Limb (tissue), 2 donors: ENCODE data around the gene APOBEC3G.
"Not testable (repeated sequence)": the region's sequence is repeated elsewhere in the genome, so short reads cannot be mapped to it uniquely, and the experiment has no call there.

Experiments used
- DNase-seq, 2 donors: peaks; one replicate each; pipeline ENCODE4 v3.0.0-alpha.2; 2016; ENCODE audit errors: extremely low spot score in 2 of 2

APOBEC3G gene

DNA sequence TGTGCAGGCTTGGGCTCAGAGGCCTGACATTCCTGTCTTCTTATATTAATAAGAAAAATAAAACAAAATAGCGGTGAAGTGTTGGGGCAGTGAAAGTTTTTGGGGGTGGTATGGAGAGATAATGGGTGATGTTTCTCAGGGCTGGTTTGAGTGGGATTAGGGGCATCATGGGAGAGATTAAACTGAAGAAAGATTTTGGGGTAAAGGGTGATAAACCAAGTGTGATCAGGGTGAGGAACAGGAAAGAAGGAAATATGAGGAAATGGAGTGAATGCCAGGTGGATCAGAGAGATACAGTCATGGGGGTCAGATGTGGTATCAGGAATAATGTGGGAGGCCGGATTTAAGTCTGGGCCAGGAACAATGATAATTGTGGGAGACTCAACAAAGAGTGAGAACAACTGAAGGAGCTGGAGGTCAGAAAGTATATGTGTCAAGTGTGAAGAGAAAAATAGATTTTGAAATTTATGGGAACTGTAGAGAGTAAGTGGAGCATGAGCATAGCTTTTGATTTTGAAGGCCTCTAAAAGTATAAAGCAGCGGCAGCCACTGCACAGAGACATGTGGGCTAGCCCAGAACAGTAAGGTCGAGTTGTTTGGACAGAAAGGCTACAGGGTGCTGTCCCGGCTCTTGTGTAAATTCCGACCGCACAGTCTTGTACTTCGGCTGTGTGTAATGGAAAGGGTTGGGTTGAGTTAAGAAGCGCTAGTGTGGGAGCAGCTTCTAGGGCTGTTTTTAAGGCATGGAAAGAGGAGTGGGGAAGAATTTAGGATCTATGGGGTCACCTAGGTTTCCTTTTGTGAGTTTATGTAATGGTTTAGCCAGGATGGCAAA lies 10.4 kb upstream of the APOBEC3G start:
- DNase-seq, result not testable (repeated sequence)

DNA sequence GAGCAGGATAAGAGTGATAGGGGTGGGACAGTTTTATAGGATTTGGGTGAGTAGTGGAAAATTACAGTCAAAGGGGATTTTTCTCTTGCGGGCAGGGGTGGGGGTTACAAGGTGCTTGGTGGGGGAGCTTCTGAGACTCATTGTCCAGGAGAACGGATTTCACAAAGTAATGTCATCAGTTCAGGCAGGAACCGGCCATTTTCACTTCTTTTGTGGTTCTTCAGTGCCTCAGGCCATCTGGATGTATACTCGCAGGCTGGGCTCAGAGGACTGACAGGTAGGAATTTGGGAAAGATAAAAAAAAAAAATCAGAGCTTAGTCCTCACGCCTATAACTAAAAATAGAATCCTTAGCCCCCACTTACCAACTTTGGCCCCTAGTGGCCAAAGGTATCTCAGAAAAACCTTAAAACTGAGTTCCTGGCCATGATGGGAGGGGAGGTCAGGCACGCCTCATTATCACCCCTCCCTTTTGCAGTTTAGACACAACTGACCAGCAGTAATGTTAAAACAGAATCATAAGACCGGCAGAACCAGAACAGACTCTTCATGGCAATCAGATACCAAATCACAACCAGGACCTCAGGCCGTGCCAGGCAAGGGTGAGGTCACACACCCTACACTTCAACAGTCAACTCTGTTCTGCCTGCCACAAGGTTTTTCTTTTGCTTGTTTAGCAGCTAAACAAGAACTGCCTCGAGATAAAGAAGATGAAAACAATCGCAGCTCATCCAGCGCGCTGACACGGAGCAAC lies 8.9 kb upstream of the APOBEC3G start:
- DNase-seq, result no peak

DNA sequence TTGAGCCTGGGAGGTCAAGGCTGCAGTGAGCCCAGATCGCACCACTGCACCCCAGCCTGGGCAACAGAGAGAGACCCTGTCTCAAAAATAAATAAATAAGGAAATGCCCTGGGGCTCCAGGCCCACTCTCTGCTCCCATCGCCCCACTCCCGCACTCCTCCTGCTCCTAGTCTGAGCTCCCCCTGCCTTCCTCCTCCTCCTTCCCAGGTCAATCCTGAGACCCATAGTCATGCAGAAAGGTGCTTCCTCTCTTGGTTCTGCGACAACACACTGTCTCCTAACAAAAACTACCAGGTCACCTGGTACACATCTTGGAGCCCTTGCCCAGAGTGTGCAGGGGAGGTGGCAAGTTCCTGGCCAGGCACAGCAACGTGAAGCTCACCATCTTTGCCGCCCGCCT lies 6.9 kb upstream of the APOBEC3G start:
- no peak for DNase-seq

DNA sequence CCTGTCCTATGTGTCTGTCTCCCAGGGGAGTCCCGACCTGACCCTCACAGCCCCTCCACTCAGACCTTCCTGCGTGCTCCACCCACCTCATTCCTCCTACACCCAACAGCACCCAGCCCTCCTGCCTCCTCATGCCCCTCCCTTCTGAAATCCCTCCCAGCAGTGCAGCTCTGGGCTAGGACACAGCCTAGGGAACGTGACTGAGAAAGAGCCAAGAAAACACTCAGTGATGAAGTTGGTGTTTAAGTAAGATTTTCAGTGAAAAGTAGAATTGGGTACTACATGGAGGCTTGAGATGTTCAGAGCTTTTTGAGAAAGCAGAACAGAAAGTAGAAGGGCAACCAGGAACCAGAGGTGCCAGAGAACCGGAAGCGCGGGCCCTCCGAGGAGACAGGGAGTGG lies 4.5 kb upstream of the APOBEC3G start:
- not testable (repeated sequence) for DNase-seq

DNA sequence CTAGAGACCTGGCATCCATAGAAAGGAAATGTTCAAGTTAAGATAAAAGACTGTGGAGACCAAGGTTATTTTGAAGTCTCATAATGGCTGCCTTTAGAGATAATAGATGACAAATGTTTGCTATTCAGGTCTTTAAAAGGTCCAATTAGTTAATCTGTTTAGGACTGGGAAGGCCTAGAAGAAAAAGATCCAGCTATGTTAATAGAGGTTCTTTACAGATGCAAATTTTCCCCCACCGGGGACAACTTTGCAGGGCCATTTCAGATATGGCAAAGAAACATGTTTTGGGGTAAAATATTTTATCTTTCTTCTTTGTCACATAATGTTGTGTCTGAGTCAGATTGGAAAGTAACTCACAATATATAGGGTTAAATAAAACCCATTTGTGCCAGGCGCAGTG lies 3.1 kb upstream of the APOBEC3G start:
- no peak for DNase-seq

DNA sequence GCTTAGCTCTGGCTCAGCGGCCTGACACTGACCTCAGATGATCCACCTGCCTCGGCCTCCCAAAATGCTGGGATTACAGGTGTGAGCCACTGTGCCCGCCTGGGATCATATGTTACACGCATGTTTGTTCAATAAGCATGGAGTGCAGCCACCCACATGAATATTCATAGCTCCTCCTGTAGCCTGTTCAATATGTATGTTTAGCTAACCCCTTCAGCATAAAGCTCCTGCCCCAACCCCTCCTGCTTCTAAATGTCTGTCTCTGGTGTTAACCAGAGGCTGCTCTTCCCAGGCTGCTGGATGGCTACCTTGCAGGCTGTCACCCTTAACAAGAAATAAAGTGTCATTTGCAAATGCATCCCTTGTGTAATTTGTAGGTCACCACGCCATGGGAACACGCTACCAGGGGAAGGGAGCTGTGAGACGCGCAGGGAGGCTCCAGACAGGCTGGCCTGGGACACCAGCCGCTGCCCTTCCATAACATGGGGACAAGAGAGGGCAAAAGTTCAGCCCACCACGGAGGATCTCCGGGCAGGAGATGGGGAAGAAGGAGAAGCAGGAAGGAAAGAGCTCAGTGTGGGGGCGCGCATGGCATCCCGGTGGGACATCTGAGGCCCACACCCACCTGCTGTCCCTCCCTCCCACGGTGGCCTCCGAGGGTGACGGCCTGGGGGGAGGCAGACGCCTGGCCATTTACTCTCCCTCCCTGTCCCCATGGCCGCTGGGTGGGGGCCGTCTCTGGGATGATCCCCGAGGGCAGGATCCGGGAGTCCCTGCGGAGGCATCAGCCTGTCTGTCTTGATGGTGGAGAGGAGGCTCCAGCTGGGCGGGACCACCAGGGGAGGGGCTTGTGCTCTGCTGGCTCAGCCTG lies 685 bp upstream of the APOBEC3G start:
- DNase-seq, result not testable (repeated sequence)

DNA sequence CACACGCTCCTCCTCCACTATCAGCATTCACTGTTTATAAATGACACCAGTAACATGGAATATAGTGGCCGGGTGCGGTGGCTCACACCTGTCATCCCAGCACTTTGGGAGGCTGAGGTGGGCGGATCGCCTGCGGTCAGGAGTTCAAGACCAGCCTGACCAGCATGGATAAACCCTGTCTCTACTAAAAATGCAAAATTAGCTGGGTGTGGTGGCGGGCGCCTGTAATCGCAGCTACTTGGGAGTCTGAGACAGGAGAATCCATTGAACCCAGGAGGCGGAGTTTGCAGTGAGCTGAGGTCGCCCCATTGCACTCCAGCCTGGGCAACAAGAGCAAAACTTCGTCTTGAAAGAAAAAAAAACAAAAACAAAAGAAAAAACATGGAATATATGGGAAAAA lies 837 bp downstream of the APOBEC3G start:
- not testable (repeated sequence) for DNase-seq

DNA sequence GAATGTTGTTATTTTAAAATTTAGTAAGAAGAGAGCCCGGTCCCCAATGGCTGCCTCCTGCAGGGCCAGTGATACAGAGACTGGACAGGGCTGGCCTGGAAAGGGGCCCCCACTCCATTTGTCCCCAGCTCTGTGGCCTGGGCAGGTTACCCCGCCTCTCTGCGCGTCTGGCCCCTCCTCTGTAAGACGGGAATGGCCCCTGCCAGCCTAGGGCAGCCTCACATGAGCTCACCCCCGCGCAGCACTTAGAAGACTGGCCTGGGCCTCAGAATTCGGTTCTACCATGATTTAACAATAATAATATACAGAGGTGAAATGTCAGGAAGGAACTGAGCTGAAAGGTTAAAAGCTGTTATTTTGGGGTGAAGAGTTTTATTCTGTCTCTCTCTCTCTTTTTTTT lies 1.3 kb downstream of the APOBEC3G start:
- no peak for DNase-seq

DNA sequence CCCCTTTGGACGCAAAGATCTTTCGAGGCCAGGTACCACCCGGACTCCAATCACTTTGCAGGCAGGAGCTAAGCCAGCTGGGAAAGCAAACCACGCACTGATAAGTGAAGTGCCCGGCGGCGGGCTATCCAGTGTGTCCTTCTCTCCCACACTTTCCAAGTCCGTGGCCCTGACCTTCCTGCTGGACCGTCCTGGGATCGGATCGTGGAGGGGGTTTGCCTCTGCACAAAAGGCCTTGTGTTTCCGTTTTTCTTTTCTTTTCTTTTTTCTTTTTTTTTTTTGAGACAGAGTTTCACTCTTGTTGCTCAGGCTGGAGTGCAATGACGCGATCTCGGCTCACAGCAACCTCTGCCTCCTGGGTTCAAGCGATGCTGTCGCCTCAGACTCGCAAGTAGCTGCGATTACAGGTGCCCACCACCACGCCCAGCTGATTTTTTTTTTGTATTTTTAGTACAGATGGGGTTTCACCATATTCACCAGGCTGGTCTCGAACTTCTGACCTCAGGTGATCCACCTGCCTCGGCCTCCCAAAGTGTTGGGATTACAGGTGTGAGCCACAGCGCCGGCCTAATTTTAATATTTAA lies 2.1 kb downstream of the APOBEC3G start:
- not testable (repeated sequence) for DNase-seq

DNA sequence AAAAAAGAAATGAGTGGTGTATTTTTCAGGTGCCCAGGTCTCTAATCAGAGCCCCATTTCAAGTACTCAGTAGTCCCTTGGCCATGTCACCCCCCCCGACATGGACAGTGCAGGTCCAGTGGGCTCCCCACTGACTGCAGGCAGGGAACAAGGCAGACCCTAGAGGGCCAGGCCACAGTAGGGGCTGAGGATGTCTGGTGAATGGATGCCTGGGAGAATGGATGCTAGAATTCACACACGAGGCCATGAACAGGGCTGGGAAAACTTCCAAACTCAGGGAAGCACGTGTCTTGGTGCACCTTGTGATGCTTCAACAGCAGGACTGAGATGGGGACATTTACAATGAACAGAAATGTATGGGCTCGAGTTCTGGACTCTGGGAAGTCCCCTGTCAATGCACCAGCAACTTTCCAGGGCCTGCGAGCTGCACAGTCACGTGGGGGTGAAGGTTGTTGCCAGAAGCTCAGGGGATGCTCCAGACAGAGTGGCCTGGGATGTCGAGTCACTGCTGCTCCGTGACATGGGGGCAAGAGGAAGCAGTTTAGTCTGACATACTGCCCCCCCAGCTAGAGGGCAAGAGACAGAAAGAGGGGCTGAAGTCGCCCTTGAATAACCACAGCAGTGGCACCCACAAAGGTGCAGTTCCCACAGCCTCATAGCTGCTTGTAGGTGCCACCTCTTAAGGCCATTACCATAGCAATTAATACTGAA lies 3.1 kb downstream of the APOBEC3G start:
- DNase-seq, result no peak

DNA sequence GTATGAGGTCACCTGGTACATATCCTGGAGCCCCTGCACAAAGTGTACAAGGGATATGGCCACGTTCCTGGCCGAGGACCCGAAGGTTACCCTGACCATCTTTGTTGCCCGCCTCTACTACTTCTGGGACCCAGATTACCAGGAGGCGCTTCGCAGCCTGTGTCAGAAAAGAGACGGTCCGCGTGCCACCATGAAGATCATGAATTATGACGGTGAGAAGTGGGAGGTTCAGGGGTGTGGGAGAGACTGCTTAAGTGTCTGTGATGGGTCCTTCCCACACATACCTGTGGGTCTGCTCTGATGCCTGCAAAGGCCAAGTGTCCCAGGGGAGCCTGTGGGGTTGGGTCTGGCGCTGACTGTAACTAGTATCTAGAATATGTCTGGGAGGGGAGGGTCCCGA lies 3.9 kb downstream of the APOBEC3G start:
- DNase-seq, result no peak

DNA sequence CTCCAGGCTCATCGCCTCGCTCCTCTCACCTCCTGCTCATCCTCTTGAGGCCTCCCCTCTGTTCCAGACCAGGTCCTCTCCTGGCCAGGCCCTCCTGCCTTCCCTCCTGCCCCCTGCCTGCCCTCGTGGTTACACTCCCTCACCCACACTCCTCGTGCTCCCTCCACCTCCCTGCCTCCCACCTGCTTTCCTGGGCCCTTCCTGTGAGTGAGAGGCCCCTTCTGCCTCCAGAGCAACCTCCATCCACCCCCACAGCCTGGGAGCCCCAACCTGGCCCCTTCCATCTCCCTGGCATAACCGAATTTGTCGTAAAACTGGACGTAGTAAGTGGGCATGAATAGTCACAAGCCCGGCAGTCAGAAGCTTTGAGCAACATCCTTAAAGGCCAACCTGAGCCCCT lies 4.5 kb downstream of the APOBEC3G start:
- no peak for DNase-seq

DNA sequence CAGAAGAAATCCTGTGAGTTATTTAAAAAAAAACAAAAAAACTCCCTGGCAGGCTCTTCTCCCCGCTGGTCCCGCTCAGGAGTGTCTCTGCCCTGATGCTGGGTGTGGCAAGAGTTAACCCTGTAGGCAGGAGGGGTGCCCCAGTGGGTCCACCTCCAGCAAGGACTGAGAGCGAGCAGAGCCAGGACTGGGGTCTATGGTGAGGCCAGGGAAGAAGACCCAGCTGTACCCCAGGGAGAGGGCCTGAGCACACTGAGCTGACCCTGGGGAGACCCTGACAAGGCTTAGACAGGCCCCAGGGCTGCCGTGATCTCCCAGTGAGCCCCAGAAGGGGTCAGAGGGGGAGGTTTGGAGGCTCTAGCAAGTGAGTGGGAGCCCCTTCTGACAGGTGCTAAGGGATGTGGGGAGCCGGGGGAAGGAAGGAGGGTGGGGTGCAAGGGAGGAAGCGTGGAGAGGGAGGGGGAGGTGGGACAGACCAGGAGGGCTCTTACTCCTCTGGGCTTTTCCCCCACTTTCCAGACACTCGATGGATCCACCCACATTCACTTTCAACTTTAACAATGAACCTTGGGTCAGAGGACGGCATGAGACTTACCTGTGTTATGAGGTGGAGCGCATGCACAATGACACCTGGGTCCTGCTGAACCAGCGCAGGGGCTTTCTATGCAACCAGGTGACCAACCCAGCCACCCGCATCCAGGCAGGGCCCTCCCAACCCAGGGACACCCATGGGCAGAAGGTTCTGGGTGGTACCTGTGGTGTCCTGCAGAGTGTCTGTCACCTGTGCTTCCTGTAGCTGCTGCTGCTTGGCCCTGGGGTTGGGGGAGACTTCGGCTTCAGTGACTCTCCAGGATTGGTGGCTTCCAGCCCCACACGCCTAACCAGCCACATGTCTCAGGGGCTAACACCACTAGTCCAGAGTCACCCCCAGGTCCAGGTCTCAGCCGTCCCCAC lies 6.4 kb downstream of the APOBEC3G start:
- no peak for DNase-seq

DNA sequence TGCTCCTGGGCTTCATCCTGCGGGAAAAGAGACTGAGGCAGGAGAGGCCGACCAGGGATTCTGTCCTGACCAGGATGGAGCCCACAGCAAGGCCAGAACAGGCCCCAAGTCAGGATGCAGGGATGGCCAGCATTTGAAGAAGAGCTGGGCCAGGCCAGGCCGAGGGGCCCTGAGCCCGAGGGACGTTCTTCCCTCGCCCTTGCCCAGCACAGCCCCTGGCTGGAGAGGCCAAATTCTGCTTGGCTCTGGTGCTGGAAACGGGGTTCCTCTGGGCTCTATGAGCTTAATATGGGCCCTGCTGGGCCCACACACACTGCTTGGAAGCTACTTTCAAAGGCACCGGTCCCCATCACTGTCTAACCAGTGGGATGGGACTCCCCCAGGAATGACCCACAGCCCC lies 7.6 kb downstream of the APOBEC3G start:
- no peak for DNase-seq

DNA sequence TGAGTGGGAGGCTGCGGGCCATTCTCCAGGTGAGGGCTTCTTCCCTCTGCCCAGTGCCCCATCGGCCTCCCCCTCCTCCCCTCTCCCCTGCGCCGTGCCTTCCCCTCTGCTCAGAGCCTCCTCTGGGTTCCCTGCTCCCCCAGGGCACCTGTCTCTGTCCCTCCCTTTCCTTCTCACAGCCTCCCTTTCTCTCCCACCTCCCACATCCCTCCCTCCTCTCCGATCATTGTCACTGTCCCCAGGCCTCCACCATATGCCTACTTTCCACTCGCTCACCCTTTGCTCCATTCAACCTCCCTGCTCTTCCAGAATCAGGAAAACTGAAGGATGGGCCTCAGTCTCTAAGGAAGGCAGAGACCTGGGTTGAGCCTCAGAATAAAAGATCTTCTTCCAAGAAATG lies 10.0 kb downstream of the APOBEC3G start:
- DNase-seq, result no peak

DNA sequence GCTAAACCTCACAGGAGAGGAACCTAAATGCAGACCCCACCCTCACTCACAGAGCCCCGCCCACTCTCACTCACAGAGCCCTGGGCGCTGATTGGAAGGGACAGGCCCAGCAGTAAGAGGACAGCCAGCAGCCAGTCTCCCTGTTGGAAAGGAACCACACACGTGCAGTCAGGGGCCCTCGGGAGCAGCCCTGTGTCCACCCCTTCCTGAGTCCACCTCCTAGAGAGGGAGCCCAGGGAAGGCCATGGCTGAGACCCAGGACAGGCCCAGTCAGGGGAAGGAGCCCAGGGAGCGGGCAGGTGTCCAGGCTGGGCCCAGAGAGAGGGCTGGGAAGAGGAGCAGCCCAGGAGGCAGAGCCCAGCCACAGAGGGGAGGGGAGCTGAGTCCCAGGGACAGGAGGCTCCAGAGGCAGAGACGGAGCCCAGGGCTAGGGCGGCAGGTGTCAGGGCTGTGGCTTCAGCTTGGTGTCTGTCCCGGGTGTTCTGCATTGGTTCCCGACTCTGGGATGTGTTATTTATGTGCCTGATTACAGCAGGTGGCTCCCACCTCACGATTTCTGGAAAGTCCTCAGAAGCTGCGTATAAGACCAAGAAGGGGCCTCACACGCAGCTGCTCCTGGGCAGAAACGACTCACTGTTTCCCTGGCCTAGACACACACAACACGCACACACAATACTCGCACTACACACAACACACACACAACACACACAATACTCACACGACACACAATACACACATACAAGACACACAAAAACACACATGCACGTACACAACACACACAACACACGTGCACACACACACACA lies 11.0 kb downstream of the APOBEC3G start:
- no peak for DNase-seq

DNA sequence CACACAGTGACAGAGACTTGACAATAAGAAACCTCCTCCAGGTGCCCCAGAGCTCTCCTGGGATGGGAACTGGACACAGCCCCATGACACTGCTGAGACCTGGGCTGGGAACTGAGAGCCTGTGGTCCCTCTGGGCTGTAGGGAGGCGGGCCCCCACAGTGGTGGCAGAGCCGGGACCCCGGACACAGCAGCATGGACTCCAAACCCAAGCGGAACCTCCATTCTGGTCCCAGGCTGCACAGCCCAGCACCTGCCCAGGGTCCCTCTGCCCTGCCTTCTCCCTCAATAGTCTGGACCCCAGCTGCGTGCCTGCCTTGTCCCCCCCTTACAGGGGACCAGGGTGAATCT lies 11.6 kb downstream of the APOBEC3G start:
- no peak for DNase-seq

DNA sequence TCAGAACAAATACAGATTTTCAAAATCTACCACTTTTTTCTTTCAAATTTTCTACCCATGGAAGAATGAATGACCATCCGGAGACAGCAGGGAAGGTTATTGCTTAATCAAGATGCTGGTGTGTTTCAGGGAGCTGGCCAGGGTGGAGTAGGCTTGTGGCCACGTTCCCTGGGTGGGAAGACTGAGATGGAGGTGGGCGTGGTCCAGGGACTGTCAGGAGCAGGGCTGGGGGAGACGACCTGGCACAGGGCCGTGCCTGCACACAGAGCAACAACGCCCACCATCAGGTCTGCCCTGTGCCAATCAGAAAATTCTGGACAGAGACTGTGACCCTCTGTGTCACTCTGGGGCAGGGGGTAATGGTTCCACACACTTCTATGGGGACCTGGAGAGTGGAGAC lies 12.9 kb downstream of the APOBEC3G start:
- no peak for DNase-seq

DNA sequence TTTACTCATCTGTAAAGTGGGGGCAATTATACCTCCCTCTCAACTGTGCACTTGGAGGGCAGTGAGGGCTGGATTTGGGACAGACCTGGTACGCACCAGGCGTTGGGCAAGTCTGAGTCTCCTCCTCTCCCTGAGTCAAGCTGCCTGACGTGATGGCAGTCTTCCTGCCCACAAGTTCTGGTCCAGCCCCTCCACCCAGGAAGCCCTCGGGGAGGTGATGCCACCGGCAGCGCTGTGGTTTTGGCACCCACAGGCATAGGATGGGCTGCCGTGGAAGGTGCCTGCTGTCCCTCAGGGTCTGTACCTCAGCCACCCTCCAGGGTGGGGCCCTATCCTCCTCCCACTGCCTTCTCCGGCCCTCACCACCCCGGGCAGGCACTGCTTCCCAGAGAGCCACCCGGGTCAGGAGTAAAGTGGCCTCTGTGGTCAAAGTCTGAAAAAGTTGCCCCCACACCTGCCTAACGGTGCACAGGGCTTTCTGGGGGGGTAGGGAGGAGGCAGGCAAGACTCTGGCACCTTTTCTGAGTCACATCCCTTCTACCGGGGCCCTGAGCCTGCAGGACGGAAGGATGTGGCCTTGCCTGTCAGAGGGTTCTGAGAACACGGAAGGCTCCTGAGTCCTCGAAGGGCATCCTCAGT lies 13.5 kb downstream of the APOBEC3G start:
- no peak for DNase-seq
